ENCODE data around the gene RFPL4A. TPM values are rescaled to one million over a fixed set of nuclear protein-coding genes. Genes with fewer than 3 reads are reported as not detected.
"Not testable (repeated sequence)": the region's sequence is repeated elsewhere in the genome, so short reads cannot be mapped to it uniquely, and the experiment has no call there.

RFPL4A gene
- total and polyA plus RNA-seq, 2 donors from 2014 or later = 0.41 TPM; not detected in 1

GRCh38 chr19:55753401-55753800, 5.5 kb upstream of the RFPL4A start:
- H3K9ac ChIP-seq (ENCODE audit: low read length in 3 of 3) = no peak overlapping the region
- H3K4me3 ChIP-seq (ENCODE audit: low read length in 3 of 3) = no peak overlapping the region
- TF ChIP-seq, protein P1, sequence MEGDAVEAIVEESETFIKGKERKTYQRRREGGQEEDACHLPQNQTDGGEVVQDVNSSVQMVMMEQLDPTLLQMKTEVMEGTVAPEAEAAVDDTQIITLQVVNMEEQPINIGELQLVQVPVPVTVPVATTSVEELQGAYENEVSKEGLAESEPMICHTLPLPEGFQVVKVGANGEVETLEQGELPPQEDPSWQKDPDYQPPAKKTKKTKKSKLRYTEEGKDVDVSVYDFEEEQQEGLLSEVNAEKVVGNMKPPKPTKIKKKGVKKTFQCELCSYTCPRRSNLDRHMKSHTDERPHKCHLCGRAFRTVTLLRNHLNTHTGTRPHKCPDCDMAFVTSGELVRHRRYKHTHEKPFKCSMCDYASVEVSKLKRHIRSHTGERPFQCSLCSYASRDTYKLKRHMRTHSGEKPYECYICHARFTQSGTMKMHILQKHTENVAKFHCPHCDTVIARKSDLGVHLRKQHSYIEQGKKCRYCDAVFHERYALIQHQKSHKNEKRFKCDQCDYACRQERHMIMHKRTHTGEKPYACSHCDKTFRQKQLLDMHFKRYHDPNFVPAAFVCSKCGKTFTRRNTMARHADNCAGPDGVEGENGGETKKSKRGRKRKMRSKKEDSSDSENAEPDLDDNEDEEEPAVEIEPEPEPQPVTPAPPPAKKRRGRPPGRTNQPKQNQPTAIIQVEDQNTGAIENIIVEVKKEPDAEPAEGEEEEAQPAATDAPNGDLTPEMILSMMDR (IDR thresholded peaks at IDR 0.05; ENCODE audit: borderline replicate concordance, extremely low read depth, insufficient read depth) = no peak
- H3K9me3 ChIP-seq (ENCODE audit: control insufficient read depth in 2 of 3, insufficient read depth in 1 of 3, low read length in 3 of 3) = no peaks in the 10 kb centered on the region
- DNase-seq (peak in 1 of 5 donors; percentile 4), FAIRE-seq (peak; percentile 6)
- intact Hi-C loops (cut with DNase I) = no loop called here
- H3K27me3 ChIP-seq (ENCODE audit: control insufficient read depth, insufficient read depth, low read length) = no peaks in the 10 kb centered on the region
- no peaks in the 10 kb centered on the region for H3K36me3 ChIP-seq (ENCODE audit: control insufficient read depth in 2 of 3, insufficient read depth in 3 of 3, low read length in 3 of 3)
- H3K4me1 ChIP-seq (ENCODE audit: control insufficient read depth in 2 of 3, insufficient read depth in 2 of 3, low read depth in 1 of 3, low read length in 3 of 3) = peaks cover 0 to 5% (median 0%) of the 10 kb centered on the region in 3 donors
- H3K27ac ChIP-seq (ENCODE audit: low read depth in 2 of 2, low read length in 2 of 2) = no peak overlapping the region

DNA sequence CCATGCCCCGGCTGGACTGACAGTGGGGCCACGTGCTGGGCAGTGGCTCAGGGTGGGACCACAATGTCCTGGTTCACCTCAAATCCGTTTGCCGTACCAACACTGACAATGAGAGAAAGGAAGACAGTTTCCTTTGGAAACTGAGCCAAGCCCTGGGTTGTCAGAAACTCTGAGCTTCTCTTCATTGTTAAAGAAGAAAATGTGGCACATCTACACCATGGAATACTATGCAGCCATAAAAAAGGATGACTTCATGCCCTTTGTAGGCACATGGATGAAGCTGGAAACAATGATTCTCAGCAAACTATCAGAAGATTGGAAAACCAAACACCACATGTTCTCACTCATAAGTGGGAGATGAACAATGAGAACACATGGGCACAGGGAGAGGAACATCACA, 2.1 kb upstream of the RFPL4A start:
- H3K4me3 ChIP-seq (ENCODE audit: low read length in 3 of 3); DNase-seq; FAIRE-seq: not testable (repeated sequence)

GRCh38 chr19:55766466-55766865, 7.6 kb downstream of the RFPL4A start:
- FAIRE-seq = no peak
- Histone ChIP-seq H3K4me1 (ENCODE audit: control insufficient read depth in 2 of 3, insufficient read depth in 2 of 3, low read depth in 1 of 3, low read length in 3 of 3) (no peaks in the 10 kb centered on the region), H3K4me3 (ENCODE audit: low read length in 3 of 3) (no peak overlapping the region), H3K9me3 (ENCODE audit: control insufficient read depth in 2 of 3, insufficient read depth in 1 of 3, low read length in 3 of 3) (no peaks in the 10 kb centered on the region), H3K9ac (ENCODE audit: low read length in 3 of 3) (no peak overlapping the region), H3K27me3 (ENCODE audit: control insufficient read depth, insufficient read depth, low read length) (peaks cover 2% of the 10 kb centered on the region), H3K36me3 (ENCODE audit: control insufficient read depth in 2 of 3, insufficient read depth in 3 of 3, low read length in 3 of 3) (no peaks in the 10 kb centered on the region), H3K27ac (ENCODE audit: low read depth in 2 of 2, low read length in 2 of 2) (no peak overlapping the region)
- TF ChIP-seq, protein P1 (IDR thresholded peaks at IDR 0.05; ENCODE audit: borderline replicate concordance, extremely low read depth, insufficient read depth) = no peak
- DNase-seq = no peak
- intact Hi-C loops (cut with DNase I) = no loop called here

More for the DNA sequence above, 2.1 kb upstream of the RFPL4A start:
- H3K9me3 ChIP-seq (ENCODE audit: control insufficient read depth in 2 of 3, insufficient read depth in 1 of 3, low read length in 3 of 3); H3K9ac ChIP-seq (ENCODE audit: low read length in 3 of 3); H3K27ac ChIP-seq (ENCODE audit: low read depth in 2 of 2, low read length in 2 of 2); H3K27me3 ChIP-seq (ENCODE audit: control insufficient read depth, insufficient read depth, low read length); intact Hi-C loops (cut with DNase I); H3K4me1 ChIP-seq (ENCODE audit: control insufficient read depth in 2 of 3, insufficient read depth in 2 of 3, low read depth in 1 of 3, low read length in 3 of 3); H3K36me3 ChIP-seq (ENCODE audit: control insufficient read depth in 2 of 3, insufficient read depth in 3 of 3, low read length in 3 of 3): not testable (repeated sequence)

- H3K36me3 ChIP-seq (ENCODE audit: control insufficient read depth in 2 of 3, insufficient read depth in 3 of 3, low read length in 3 of 3); H3K4me1 ChIP-seq (ENCODE audit: control insufficient read depth in 2 of 3, insufficient read depth in 2 of 3, low read depth in 1 of 3, low read length in 3 of 3); H3K4me3 ChIP-seq (ENCODE audit: low read length in 3 of 3); H3K27ac ChIP-seq (ENCODE audit: low read depth in 2 of 2, low read length in 2 of 2); H3K27me3 ChIP-seq (ENCODE audit: control insufficient read depth, insufficient read depth, low read length); H3K9ac ChIP-seq (ENCODE audit: low read length in 3 of 3); DNase-seq; H3K9me3 ChIP-seq (ENCODE audit: control insufficient read depth in 2 of 3, insufficient read depth in 1 of 3, low read length in 3 of 3); intact Hi-C loops (cut with DNase I): not testable (repeated sequence)
- FAIRE-seq = peak; percentile 21
Measured at GRCh38 chr19:55768818-55769217, 9.9 kb downstream of the RFPL4A start, which contains the start of gene RFPL4AL1. RFPL4AL1 (plus strand) TSS chr19:55769118; CDS start chr19:55771805, 2,687 bp downstream.

DNA sequence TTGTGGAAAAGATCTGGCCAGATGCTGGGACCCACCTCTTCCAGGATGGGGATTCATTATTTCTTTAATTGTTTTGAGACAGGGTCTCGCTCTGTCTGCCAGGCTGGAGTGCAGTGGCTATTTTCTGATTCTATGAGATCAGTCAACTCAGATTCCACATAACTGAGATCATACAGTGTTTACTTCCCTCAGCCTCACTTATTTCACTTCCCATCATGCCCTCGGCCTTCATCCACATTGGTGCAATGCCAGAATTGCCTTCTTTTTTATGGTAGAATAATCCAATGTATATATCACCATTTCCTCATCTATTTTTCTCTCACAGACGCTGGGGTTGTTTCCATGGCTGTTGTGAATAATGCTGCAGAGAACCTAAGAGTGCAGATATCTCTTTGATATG, 10.7 kb downstream of the RFPL4A start:
- FAIRE-seq; H3K36me3 ChIP-seq (ENCODE audit: control insufficient read depth in 2 of 3, insufficient read depth in 3 of 3, low read length in 3 of 3); H3K9me3 ChIP-seq (ENCODE audit: control insufficient read depth in 2 of 3, insufficient read depth in 1 of 3, low read length in 3 of 3); intact Hi-C loops (cut with DNase I); H3K27ac ChIP-seq (ENCODE audit: low read depth in 2 of 2, low read length in 2 of 2); H3K27me3 ChIP-seq (ENCODE audit: control insufficient read depth, insufficient read depth, low read length); H3K9ac ChIP-seq (ENCODE audit: low read length in 3 of 3); H3K4me1 ChIP-seq (ENCODE audit: control insufficient read depth in 2 of 3, insufficient read depth in 2 of 3, low read depth in 1 of 3, low read length in 3 of 3); DNase-seq; H3K4me3 ChIP-seq (ENCODE audit: low read length in 3 of 3): not testable (repeated sequence)

Measured in kidney (tissue), 14 donors.